HG02798 (cell line): ENCODE results near the gene TP73.
"Not testable (repeated sequence)": the region's sequence is repeated elsewhere in the genome, so short reads cannot be mapped to it uniquely, and the experiment has no call there.

Experiments used
- ATAC-seq: cut with Tn5 transposase; IDR thresholded peaks from one replicate; pipeline ENCODE4 v1.9.1; 2021; ENCODE audit warnings: mild to moderate bottlenecking; ENCODE audit not compliant: unreplicated experiment, poor library complexity

The TP73 gene

GRCh38 chr1:3735027-3735681, 82.8 kb downstream of the TP73 start:
- ATAC-seq: no peak

- ATAC-seq: no peak
Observed at GRCh38 chr1:3735688-3736087, 83.4 kb downstream of the TP73 start.

GRCh38 chr1:3736131-3736561, 83.8 kb downstream of the TP73 start:
- no peak for ATAC-seq

GRCh38 chr1:3736708-3737107, 84.4 kb downstream of the TP73 start:
- ATAC-seq: no peak

- ATAC-seq: no peak
Observed at GRCh38 chr1:3738943-3739342, 86.6 kb downstream of the TP73 start.

GRCh38 chr1:3740042-3740441, 87.7 kb downstream of the TP73 start:
- no peak for ATAC-seq

GRCh38 chr1:3740752-3741151, 88.4 kb downstream of the TP73 start:
- ATAC-seq: no peak

GRCh38 chr1:3741566-3742438, 89.5 kb downstream of the TP73 start:
- ATAC-seq: no peak

GRCh38 chr1:3742439-3743298, 90.4 kb downstream of the TP73 start:
- no peak for ATAC-seq

- no peak for ATAC-seq
Observed at GRCh38 chr1:3743421-3743820, 91.1 kb downstream of the TP73 start.

- ATAC-seq: no peak
Observed at GRCh38 chr1:3743826-3744225, 91.5 kb downstream of the TP73 start.

GRCh38 chr1:3744646-3745045, 92.3 kb downstream of the TP73 start:
- no peak for ATAC-seq

- ATAC-seq: no peak
Observed at GRCh38 chr1:3745071-3745470, 92.8 kb downstream of the TP73 start.

- no peak for ATAC-seq
Observed at GRCh38 chr1:3745590-3746381, 93.5 kb downstream of the TP73 start.

- ATAC-seq: no peak
Observed at GRCh38 chr1:3746389-3746829, 94.1 kb downstream of the TP73 start.

GRCh38 chr1:3746830-3747521, 94.7 kb downstream of the TP73 start:
- peak; percentile 84 for ATAC-seq

GRCh38 chr1:3747522-3747848, 95.2 kb downstream of the TP73 start:
- ATAC-seq: no peak

- no peak for ATAC-seq
Observed at GRCh38 chr1:3747903-3748302, 95.6 kb downstream of the TP73 start.

GRCh38 chr1:3748316-3748900, 96.1 kb downstream of the TP73 start:
- ATAC-seq: not testable (repeated sequence)
